Measurements from ENCODE around the gene ADAM12. TPM values are rescaled to one million over a fixed set of nuclear protein-coding genes. Genes with fewer than 3 reads are reported as not detected.

Gene ADAM12
- polyA plus RNA-seq, 4 donors: 0.45 to 0.87 TPM; not detected in 2

- H3K36me3 ChIP-seq (ENCODE audit: control insufficient read depth in 3 of 3, insufficient read depth in 2 of 3, low read depth in 1 of 3, low read length in 3 of 3): no peaks in the 10 kb centered on the region
- H3K9me3 ChIP-seq (ENCODE audit: control insufficient read depth in 2 of 2, insufficient read depth in 1 of 2, low read depth in 1 of 2, low read length in 1 of 2): no peaks in the 10 kb centered on the region
- FAIRE-seq (no peak), DNase-seq (no peak)
- WGBS, 3 donors: 91 to 95% (median 92%) methylated on average over 2 of the region's 2 CpGs
- no peak overlapping the region for H3K27ac ChIP-seq (ENCODE audit: low read depth in 1 of 3, low read length in 2 of 3)
- H3K4me1 ChIP-seq (ENCODE audit: control insufficient read depth in 3 of 3, insufficient read depth in 2 of 3, low read depth in 1 of 3, low read length in 2 of 3): no peaks in the 10 kb centered on the region
- H3K4me3 ChIP-seq (ENCODE audit: low read depth in 1 of 3, low read length in 3 of 3): no peak overlapping the region
- no peaks in the 10 kb centered on the region for H3K27me3 ChIP-seq (ENCODE audit: control insufficient read depth in 3 of 3, insufficient read depth in 3 of 3, low read length in 3 of 3)
These were observed 245.2 kb downstream of the ADAM12 start for GRCh38 chr10:126143117-126143516.

- no peaks in the 10 kb centered on the region for H3K4me1 ChIP-seq (ENCODE audit: control insufficient read depth in 3 of 3, insufficient read depth in 2 of 3, low read depth in 1 of 3, low read length in 2 of 3)
- FAIRE-seq (no peak), DNase-seq (no peak)
- H3K27ac ChIP-seq (ENCODE audit: low read depth in 1 of 3, low read length in 2 of 3): no peak overlapping the region
- no peak overlapping the region for H3K4me3 ChIP-seq (ENCODE audit: low read depth in 1 of 3, low read length in 3 of 3)
- H3K9me3 ChIP-seq (ENCODE audit: control insufficient read depth in 2 of 2, insufficient read depth in 1 of 2, low read depth in 1 of 2, low read length in 1 of 2): no peaks in the 10 kb centered on the region
- no peaks in the 10 kb centered on the region for H3K36me3 ChIP-seq (ENCODE audit: control insufficient read depth in 3 of 3, insufficient read depth in 2 of 3, low read depth in 1 of 3, low read length in 3 of 3)
- WGBS, 3 donors: 53 to 71% (median 67%) methylated on average over 4 of the region's 4 CpGs
- no peaks in the 10 kb centered on the region for H3K27me3 ChIP-seq (ENCODE audit: control insufficient read depth in 3 of 3, insufficient read depth in 3 of 3, low read length in 3 of 3)
These were observed 247.5 kb downstream of the ADAM12 start for GRCh38 chr10:126140746-126141273.

- Histone ChIP-seq H3K4me3 (ENCODE audit: low read depth in 1 of 3, low read length in 3 of 3) (no peak overlapping the region), H3K9me3 (ENCODE audit: control insufficient read depth in 2 of 2, insufficient read depth in 1 of 2, low read depth in 1 of 2, low read length in 1 of 2) (no peaks in the 10 kb centered on the region), H3K27me3 (ENCODE audit: control insufficient read depth in 3 of 3, insufficient read depth in 3 of 3, low read length in 3 of 3) (no peaks in the 10 kb centered on the region), H3K4me1 (ENCODE audit: control insufficient read depth in 3 of 3, insufficient read depth in 2 of 3, low read depth in 1 of 3, low read length in 2 of 3) (no peaks in the 10 kb centered on the region), H3K27ac (ENCODE audit: low read depth in 1 of 3, low read length in 2 of 3) (no peak overlapping the region), H3K36me3 (ENCODE audit: control insufficient read depth in 3 of 3, insufficient read depth in 2 of 3, low read depth in 1 of 3, low read length in 3 of 3) (no peaks in the 10 kb centered on the region)
- FAIRE-seq: no peak
- no peak for DNase-seq
- 61 to 78% (median 71%) methylated on average over 4 of the region's 4 CpGs for WGBS, 3 donors
These were observed 250.6 kb downstream of the ADAM12 start for GRCh38 chr10:126137562-126138221.

GRCh38 chr10:126135941-126136595, 252.2 kb downstream of the ADAM12 start:
- FAIRE-seq (no peak), DNase-seq (peak in 1 of 2 donors; percentile 17)
- Histone ChIP-seq H3K36me3 (ENCODE audit: control insufficient read depth in 3 of 3, insufficient read depth in 2 of 3, low read depth in 1 of 3, low read length in 3 of 3) (no peaks in the 10 kb centered on the region), H3K4me3 (ENCODE audit: low read depth in 1 of 3, low read length in 3 of 3) (no peak overlapping the region), H3K4me1 (ENCODE audit: control insufficient read depth in 3 of 3, insufficient read depth in 2 of 3, low read depth in 1 of 3, low read length in 2 of 3) (no peaks in the 10 kb centered on the region), H3K9me3 (ENCODE audit: control insufficient read depth in 2 of 2, insufficient read depth in 1 of 2, low read depth in 1 of 2, low read length in 1 of 2) (no peaks in the 10 kb centered on the region), H3K27me3 (ENCODE audit: control insufficient read depth in 3 of 3, insufficient read depth in 3 of 3, low read length in 3 of 3) (no peaks in the 10 kb centered on the region), H3K27ac (ENCODE audit: low read depth in 1 of 3, low read length in 2 of 3) (no peak overlapping the region)
- 17 to 44% (median 29%) methylated on average over 8 of the region's 8 CpGs for WGBS, 3 donors

- no peaks in the 10 kb centered on the region for H3K36me3 ChIP-seq (ENCODE audit: control insufficient read depth in 3 of 3, insufficient read depth in 2 of 3, low read depth in 1 of 3, low read length in 3 of 3)
- no peak overlapping the region for H3K4me3 ChIP-seq (ENCODE audit: low read depth in 1 of 3, low read length in 3 of 3)
- no peaks in the 10 kb centered on the region for H3K4me1 ChIP-seq (ENCODE audit: control insufficient read depth in 3 of 3, insufficient read depth in 2 of 3, low read depth in 1 of 3, low read length in 2 of 3)
- WGBS, 3 donors: 68 to 84% (median 81%) methylated on average over 4 of the region's 4 CpGs
- no peaks in the 10 kb centered on the region for H3K9me3 ChIP-seq (ENCODE audit: control insufficient read depth in 2 of 2, insufficient read depth in 1 of 2, low read depth in 1 of 2, low read length in 1 of 2)
- DNase-seq: no peak
- H3K27me3 ChIP-seq (ENCODE audit: control insufficient read depth in 3 of 3, insufficient read depth in 3 of 3, low read length in 3 of 3): no peaks in the 10 kb centered on the region
- no peak overlapping the region for H3K27ac ChIP-seq (ENCODE audit: low read depth in 1 of 3, low read length in 2 of 3)
- no peak for FAIRE-seq
These were observed 253.1 kb downstream of the ADAM12 start for GRCh38 chr10:126135177-126135576.

- H3K27me3 ChIP-seq (ENCODE audit: control insufficient read depth in 3 of 3, insufficient read depth in 3 of 3, low read length in 3 of 3): no peaks in the 10 kb centered on the region
- H3K4me3 ChIP-seq (ENCODE audit: low read depth in 1 of 3, low read length in 3 of 3): no peak overlapping the region
- no peak for FAIRE-seq
- no peaks in the 10 kb centered on the region for H3K36me3 ChIP-seq (ENCODE audit: control insufficient read depth in 3 of 3, insufficient read depth in 2 of 3, low read depth in 1 of 3, low read length in 3 of 3)
- H3K4me1 ChIP-seq (ENCODE audit: control insufficient read depth in 3 of 3, insufficient read depth in 2 of 3, low read depth in 1 of 3, low read length in 2 of 3): no peaks in the 10 kb centered on the region
- no peaks in the 10 kb centered on the region for H3K9me3 ChIP-seq (ENCODE audit: control insufficient read depth in 2 of 2, insufficient read depth in 1 of 2, low read depth in 1 of 2, low read length in 1 of 2)
- no peak for DNase-seq
- 30 to 42% (median 41%) methylated on average over 6 of the region's 6 CpGs for WGBS, 3 donors
- no peak overlapping the region for H3K27ac ChIP-seq (ENCODE audit: low read depth in 1 of 3, low read length in 2 of 3)
These were observed 254.2 kb downstream of the ADAM12 start for GRCh38 chr10:126133906-126134656.

GRCh38 chr10:126133082-126133620, 255.1 kb downstream of the ADAM12 start:
- Histone ChIP-seq H3K36me3 (ENCODE audit: control insufficient read depth in 3 of 3, insufficient read depth in 2 of 3, low read depth in 1 of 3, low read length in 3 of 3) (no peaks in the 10 kb centered on the region), H3K27ac (ENCODE audit: low read depth in 1 of 3, low read length in 2 of 3) (no peak overlapping the region), H3K27me3 (ENCODE audit: control insufficient read depth in 3 of 3, insufficient read depth in 3 of 3, low read length in 3 of 3) (no peaks in the 10 kb centered on the region), H3K4me1 (ENCODE audit: control insufficient read depth in 3 of 3, insufficient read depth in 2 of 3, low read depth in 1 of 3, low read length in 2 of 3) (no peaks in the 10 kb centered on the region), H3K4me3 (ENCODE audit: low read depth in 1 of 3, low read length in 3 of 3) (no peak overlapping the region), H3K9me3 (ENCODE audit: control insufficient read depth in 2 of 2, insufficient read depth in 1 of 2, low read depth in 1 of 2, low read length in 1 of 2) (no peaks in the 10 kb centered on the region)
- no peak for FAIRE-seq
- no peak for DNase-seq
- 90 to 94% (median 94%) methylated on average over 9 of the region's 9 CpGs for WGBS, 3 donors

GRCh38 chr10:126131341-126131740, 256.9 kb downstream of the ADAM12 start:
- WGBS, 3 donors: 60 to 68% (median 68%) methylated on average over 4 of the region's 4 CpGs
- Histone ChIP-seq H3K36me3 (ENCODE audit: control insufficient read depth in 3 of 3, insufficient read depth in 2 of 3, low read depth in 1 of 3, low read length in 3 of 3) (no peaks in the 10 kb centered on the region), H3K9me3 (ENCODE audit: control insufficient read depth in 2 of 2, insufficient read depth in 1 of 2, low read depth in 1 of 2, low read length in 1 of 2) (no peaks in the 10 kb centered on the region), H3K27ac (ENCODE audit: low read depth in 1 of 3, low read length in 2 of 3) (no peak overlapping the region), H3K4me1 (ENCODE audit: control insufficient read depth in 3 of 3, insufficient read depth in 2 of 3, low read depth in 1 of 3, low read length in 2 of 3) (no peaks in the 10 kb centered on the region), H3K4me3 (ENCODE audit: low read depth in 1 of 3, low read length in 3 of 3) (no peak overlapping the region), H3K27me3 (ENCODE audit: control insufficient read depth in 3 of 3, insufficient read depth in 3 of 3, low read length in 3 of 3) (no peaks in the 10 kb centered on the region)
- no peak for DNase-seq
- FAIRE-seq: no peak
